GM19099 (cell line): ENCODE results near the gene MYMK.

ENCODE experiments used
- POLR2A ChIP-seq: IDR thresholded peaks from 3 replicates; pipeline ENCODE4 v1.6.1; 2011; ENCODE audit warnings: low read depth; ENCODE audit not compliant: insufficient read length; ENCODE audit errors: extremely low read depth

MYMK gene

GRCh38 chr9:133532937-133533668, 8.3 kb upstream of the MYMK start:
- no peak for TF ChIP-seq POLR2A

GRCh38 chr9:133531293-133531692, 6.5 kb upstream of the MYMK start:
- TF ChIP-seq POLR2A, result no peak

- no peak for TF ChIP-seq POLR2A
Observed at GRCh38 chr9:133529874-133530273, 5.1 kb upstream of the MYMK start.

GRCh38 chr9:133529457-133529856, 4.7 kb upstream of the MYMK start:
- TF ChIP-seq POLR2A, result no peak

DNA sequence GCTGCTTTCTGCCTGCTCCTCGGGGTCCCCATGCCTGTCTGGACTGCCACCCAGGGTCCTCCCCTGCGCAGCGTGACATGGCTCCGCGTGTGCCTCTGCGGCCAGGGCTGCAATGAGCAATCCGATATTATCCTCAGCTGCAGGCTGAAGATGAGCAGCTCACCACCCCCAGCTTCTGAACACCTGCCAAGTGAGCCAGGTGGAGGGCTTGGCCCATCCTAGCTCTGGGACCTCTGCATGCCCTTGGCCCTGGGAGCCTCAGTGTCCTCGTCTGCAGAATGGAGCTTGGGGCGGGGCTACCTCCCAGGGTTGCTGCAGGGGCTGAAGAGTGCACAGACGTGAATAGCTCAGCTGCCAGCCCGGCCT, 4.1 kb upstream of the MYMK start:
- TF ChIP-seq POLR2A, result no peak

DNA sequence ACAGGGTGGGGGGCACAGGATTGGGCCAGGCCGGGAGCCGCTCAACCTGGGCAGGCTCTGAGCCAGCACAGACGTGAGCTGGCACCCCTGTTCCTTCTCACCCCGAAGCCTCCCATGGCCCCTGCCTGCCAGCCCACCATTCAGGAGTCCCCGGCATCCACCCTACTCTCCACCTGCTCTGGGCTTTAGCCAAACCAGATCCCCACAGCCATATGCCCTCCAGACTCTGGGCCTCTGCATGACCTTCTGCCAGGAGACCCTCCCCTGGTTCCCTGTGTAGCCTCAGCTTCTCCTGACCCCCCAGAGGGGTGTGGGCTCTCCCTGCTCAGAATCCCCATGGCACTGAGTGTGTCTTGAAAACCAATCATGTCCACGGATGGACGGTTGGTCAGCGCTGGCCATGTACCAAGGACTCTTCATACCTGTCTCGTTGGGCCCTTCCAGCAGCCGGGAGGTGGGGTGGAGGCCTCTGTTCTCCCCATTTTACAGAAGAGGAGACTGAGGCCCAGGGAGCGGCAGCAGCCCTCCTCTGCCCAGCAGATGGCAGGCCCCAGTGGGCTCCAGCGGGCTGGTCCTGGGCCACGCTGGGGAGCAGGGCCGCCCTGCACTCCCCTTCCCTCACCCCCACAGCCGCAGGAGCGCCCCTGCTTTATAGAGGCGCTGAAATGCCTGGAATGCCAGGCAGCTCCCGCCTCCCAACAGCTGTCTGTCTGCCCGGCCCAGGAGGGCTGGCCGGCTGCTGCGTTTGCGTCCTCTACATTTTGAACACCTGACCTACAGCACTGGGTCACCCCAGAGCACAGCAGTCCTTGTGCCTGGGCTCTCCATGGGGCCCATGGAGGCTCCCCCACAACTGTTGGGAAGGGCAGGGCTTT, 3.5 kb upstream of the MYMK start:
- TF ChIP-seq POLR2A, result no peak

DNA sequence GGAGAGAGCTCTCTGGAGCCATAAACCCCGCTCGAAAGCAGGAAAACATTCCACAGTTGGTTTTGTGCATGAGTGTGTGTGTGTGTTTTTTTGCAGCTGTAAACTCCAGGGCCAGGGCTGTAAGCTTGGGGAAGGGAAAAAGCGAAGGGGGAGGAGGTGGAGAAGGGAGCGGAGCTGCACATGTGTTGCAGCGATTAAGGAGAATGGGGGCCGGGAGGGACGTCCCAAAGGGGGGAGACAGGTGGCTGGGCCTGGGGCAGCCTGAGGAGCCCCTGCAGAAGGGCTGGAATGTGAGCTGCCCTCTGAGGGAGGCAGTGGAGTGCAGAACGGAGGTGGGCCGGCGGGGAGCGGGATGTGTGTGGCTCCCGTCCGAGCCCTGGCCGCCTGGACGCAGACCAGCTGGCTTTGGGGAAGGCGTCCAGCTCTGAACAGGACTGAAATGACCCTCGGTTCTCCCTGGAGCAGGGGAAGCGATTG, 2.7 kb upstream of the MYMK start:
- TF ChIP-seq POLR2A, result no peak

DNA sequence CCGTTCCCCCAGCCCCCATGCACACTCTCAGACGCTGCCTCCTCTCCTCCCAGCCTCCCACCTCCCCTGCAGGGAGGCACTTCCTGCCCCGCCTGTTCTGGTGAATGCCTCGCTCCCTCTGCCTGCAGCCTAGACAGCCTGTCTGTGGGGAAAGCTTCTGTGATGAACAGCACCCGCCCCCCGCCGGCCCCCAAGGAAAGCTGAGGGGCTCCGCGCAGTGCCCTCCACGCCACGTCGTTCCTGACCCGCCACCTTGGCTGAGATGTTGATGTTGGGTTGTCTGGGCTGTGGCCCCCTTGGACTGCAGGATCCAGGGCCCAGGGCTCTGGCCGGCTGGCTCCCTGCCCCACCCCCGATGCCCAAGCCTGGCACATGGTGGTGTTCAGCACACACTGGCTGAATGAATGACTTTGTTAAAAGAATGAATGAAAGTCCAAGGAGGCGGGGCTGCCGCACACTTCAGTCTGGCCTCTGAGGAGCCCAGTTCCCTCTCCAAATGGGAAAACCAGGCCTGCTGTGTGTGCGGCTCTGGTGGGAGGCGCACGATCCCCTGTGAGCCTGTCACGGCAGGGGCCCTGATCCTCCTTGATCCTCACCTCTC, 2.1 kb upstream of the MYMK start:
- no peak for TF ChIP-seq POLR2A

DNA sequence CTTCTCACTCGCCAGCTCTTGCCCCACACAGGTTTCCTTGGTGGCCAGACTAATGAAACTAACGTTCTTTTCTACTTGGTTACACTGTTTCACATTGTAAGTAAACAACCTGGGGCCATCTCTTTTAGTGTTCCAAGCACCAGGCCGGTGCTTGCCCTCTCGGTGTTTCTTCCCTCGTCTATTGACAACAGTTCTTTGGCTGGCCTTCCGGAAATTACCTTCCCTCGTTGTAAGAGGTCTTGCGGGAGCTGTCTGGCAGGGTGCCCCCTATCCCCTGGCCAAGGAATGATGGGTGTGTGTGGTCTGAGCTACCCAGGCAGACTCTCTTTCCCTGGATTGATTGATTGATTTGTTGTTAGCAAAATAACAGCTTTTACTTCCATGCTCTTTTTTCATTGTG, 918 bp upstream of the MYMK start:
- no peak for TF ChIP-seq POLR2A

DNA sequence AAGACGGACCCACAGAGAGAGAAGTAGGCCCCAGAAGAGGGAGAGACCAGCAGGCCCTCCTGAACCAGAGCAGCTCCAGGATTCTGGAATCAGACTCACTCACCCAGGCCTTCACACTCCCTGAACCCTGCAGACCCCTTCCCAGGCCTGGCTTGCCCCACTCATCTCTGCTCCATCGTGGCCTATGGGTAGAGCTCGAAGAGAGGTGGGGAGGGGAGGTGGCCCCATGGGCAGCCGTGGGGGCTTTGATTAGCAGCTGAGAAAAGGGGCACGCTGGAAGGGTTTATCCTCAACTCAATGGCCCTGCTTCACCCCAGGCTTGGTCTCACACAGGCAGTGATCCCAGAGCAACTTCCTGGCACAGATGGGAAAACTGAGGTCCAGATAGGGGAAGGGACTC, 613 bp downstream of the MYMK start:
- no peak for TF ChIP-seq POLR2A

DNA sequence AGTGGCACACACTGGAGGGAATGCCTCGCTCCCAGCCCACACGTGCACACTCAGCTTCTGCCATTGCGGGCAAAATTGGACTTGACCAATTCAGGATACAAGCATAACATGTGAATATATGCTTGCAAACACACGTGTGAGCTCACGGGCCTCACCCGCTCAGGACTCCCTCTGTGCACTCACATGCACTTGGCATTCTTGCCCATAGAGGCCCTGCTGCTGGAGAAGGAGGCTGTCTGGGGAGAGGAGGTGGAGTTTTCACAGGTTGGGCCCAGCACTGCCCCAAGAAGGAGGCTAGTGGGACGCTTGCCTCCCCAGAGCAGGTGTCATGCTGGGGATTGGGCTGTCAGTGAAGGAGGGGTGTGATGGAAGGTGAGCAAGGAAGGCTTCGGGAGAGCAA, 1.7 kb downstream of the MYMK start:
- no peak for TF ChIP-seq POLR2A

DNA sequence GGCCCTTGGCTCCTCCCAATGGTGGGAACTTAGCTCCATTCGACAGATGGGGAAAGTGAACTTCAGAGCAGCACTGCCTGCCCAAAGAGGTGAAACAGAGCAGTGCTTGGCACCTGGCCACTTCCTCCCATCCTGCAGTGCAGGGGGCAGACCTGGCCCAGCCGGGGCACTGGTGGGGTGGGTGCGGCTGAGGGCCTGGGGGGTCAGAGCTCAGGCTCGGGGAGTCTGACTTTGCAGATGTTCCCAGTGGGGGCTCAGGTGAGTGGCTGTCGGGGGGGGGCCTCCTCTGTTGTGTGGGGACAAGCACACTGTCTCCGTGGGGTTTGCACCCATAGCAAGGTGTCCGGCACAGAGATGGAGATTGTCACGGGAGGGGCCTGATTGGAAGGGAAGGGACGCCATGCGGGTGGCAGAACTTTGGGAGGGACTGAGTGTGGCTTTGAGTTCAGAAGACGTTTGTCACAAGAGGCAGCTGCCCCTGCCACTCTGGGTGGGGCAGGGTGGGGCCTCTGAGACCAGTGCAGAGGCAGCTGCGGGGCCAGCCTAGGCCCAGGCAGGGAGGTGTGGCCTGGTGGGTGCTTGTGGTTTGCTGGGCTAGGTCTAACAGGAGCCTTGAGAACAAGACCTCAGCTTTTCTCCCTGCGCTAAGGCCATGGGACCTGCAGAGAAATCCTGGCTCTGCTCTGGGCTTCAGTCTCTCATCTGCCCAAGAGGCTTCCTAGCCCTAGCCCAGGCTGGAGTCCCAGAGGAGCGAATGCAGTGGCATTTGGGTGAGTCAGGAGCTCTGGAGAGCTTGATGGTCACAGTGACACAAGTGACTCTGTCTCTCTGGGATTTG, 2.5 kb downstream of the MYMK start:
- TF ChIP-seq POLR2A, result no peak

GRCh38 chr9:133521122-133522072, 3.4 kb downstream of the MYMK start:
- TF ChIP-seq POLR2A, result no peak

- no peak for TF ChIP-seq POLR2A
Observed at GRCh38 chr9:133520121-133520835, 4.5 kb downstream of the MYMK start.

DNA sequence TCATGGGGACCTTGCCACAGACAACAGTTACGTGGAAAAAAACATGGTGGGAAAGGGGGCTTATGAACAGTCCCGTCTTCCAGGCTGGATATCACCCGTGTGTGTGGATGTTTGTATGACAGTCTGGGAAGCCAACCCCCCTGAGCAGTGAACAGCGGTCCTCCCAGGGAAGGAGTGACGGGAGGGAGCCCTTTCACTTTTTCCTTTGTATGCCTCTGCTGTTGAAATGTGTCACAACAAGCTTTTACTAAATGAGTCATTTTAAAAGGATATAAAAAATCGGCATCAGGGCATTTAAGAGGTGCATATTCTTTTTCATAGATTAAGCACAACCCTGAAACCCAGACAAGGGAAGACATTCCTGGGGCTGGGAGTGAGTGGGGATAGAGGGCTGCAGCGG, 5.1 kb downstream of the MYMK start:
- no peak for TF ChIP-seq POLR2A
